HG03064 (cell line): Measurements from ENCODE around the gene PJA2.

ENCODE experiments used
- ATAC-seq: cut with Tn5 transposase; IDR thresholded peaks from one replicate; pipeline ENCODE4 v1.9.1; 2021; ENCODE audit warnings: low read depth; ENCODE audit not compliant: unreplicated experiment

Gene PJA2

GRCh38 chr5:109350537-109351270 lies 59.1 kb downstream of the PJA2 start:
- ATAC-seq, result no peak

GRCh38 chr5:109349388-109349787 lies 60.4 kb downstream of the PJA2 start:
- no peak for ATAC-seq

GRCh38 chr5:109347252-109347888 lies 62.4 kb downstream of the PJA2 start:
- ATAC-seq, result no peak

GRCh38 chr5:109345699-109346098 lies 64.1 kb downstream of the PJA2 start:
- ATAC-seq, result no peak

- ATAC-seq, result no peak
Observed at GRCh38 chr5:109340351-109340750, 69.4 kb downstream of the PJA2 start.

- no peak for ATAC-seq
Observed at GRCh38 chr5:109335114-109335513, 74.7 kb downstream of the PJA2 start.

GRCh38 chr5:109334056-109334455 lies 75.7 kb downstream of the PJA2 start:
- no peak for ATAC-seq

GRCh38 chr5:109329333-109330237 lies 80.2 kb downstream of the PJA2 start:
- no peak for ATAC-seq

GRCh38 chr5:109328626-109329025 lies 81.1 kb downstream of the PJA2 start:
- no peak for ATAC-seq

- no peak for ATAC-seq
Observed at GRCh38 chr5:109327570-109327969, 82.2 kb downstream of the PJA2 start.

GRCh38 chr5:109326919-109327318 lies 82.9 kb downstream of the PJA2 start:
- ATAC-seq, result no peak

GRCh38 chr5:109325456-109325855 lies 84.3 kb downstream of the PJA2 start:
- no peak for ATAC-seq

- ATAC-seq, result no peak
Observed at GRCh38 chr5:109324931-109325330, 84.8 kb downstream of the PJA2 start.

- no peak for ATAC-seq
Observed at GRCh38 chr5:109324351-109324750, 85.4 kb downstream of the PJA2 start.

- ATAC-seq, result no peak
Observed at GRCh38 chr5:109322694-109323093, 87.1 kb downstream of the PJA2 start.

GRCh38 chr5:109319351-109319750 lies 90.4 kb downstream of the PJA2 start:
- ATAC-seq, result no peak

- no peak for ATAC-seq
Observed at GRCh38 chr5:109318455-109319108, 91.2 kb downstream of the PJA2 start.

GRCh38 chr5:109316634-109317033 lies 93.1 kb downstream of the PJA2 start:
- ATAC-seq, result no peak

- no peak for ATAC-seq
Observed at GRCh38 chr5:109315245-109315644, 94.5 kb downstream of the PJA2 start.

- ATAC-seq, result no peak
Observed at GRCh38 chr5:109313127-109313526, 96.6 kb downstream of the PJA2 start.

- ATAC-seq, result no peak
Observed at GRCh38 chr5:109312695-109313094, 97.1 kb downstream of the PJA2 start.
